Peyer's patch (tissue), 4 donors: ENCODE results near the gene LCTL. TPM values are rescaled to one million over a fixed set of nuclear protein-coding genes. Genes with fewer than 3 reads are reported as not detected.

Experiments
- DNase-seq, 3 donors: peaks; one replicate each; pipeline ENCODE4 v3.0.0-alpha.2; 2017 to 2019
- H3K27ac ChIP-seq, 4 donors: fragments of 200-600 bp; sonication (generic); one replicate each; pipeline ENCODE4 v1.5.1; 2016 to 2019
- H3K27me3 ChIP-seq, 2 donors: fragments of 200-600 bp; sonication (generic); one replicate each; pipeline ENCODE4 v1.5.1; 2019
- H3K36me3 ChIP-seq, 3 donors: fragments of 200-600 bp; sonication (generic); one replicate each; pipeline ENCODE4 v1.5.1; 2016 to 2019
- H3K4me1 ChIP-seq, 4 donors: fragments of 200-600 bp; sonication (generic); one replicate each; pipeline ENCODE4 v1.5.1; 2016 to 2019
- H3K4me3 ChIP-seq, 4 donors: fragments of 200-600 bp; sonication (generic); 1 replicate in 3 of 4; 2 replicates in 1 of 4; pipeline ENCODE4 v1.5.1; 2016 to 2019; ENCODE audit warnings: mild to moderate bottlenecking in 1 of 4
- H3K9me3 ChIP-seq, 4 donors: fragments of 200-600 bp; sonication (generic); one replicate each; pipeline ENCODE4 v1.5.1; 2016 to 2019; ENCODE audit warnings: mild to moderate bottlenecking in 1 of 4
- CTCF ChIP-seq, 6 experiments: fragments of 450-650 bp in 4 of 6; fragments of 200-600 bp in 2 of 6; sonication (generic) in 1 of 6; IDR thresholded peaks; one replicate each; pipeline ENCODE4 v1.5.1; 2017 to 2019; ENCODE audit warnings: antibody characterized with exemption in 6 of 6, mild to moderate bottlenecking in 3 of 6, moderate library complexity in 1 of 6
- POLR2A ChIP-seq, 2 donors: fragments of 450-650 bp; IDR thresholded peaks; one replicate each; pipeline ENCODE4 v1.5.1; 2017; ENCODE audit warnings: antibody characterized with exemption in 2 of 2, mild to moderate bottlenecking in 2 of 2, moderate library complexity in 2 of 2
- total RNA-seq, 4 donors: library from RNA; depleted of rRNA; stranded (reverse); fragments of >200 nt; gene quantifications; one replicate each; pipeline ENCODE4 v1.1.0, GENCODE V29; 2016

The LCTL gene
- total RNA-seq, 4 donors from 2014 or later = not detected

GRCh38 chr15:66600240-66600627, 34.4 kb upstream of the LCTL start:
- DNase-seq = no peak
- Histone ChIP-seq H3K9me3 (no peaks in the 10 kb centered on the region), H3K4me1 (no peaks in the 10 kb centered on the region), H3K27ac (no peak overlapping the region), H3K36me3 (no peaks in the 10 kb centered on the region), H3K4me3 (no peak overlapping the region), H3K27me3 (no peaks in the 10 kb centered on the region)
- TF ChIP-seq POLR2A (IDR thresholded peaks at IDR 0.05) (no peak), CTCF (IDR thresholded peaks at IDR 0.05) (no peak)

GRCh38 chr15:66599536-66600239, 33.9 kb upstream of the LCTL start:
- Histone ChIP-seq H3K36me3 (no peaks in the 10 kb centered on the region), H3K4me3 (no peak overlapping the region), H3K27me3 (no peaks in the 10 kb centered on the region), H3K27ac (no peak overlapping the region), H3K9me3 (no peaks in the 10 kb centered on the region), H3K4me1 (no peaks in the 10 kb centered on the region)
- DNase-seq = no peak
- TF ChIP-seq CTCF (IDR thresholded peaks at IDR 0.05) (no peak), POLR2A (IDR thresholded peaks at IDR 0.05) (no peak)

- no peak for TF ChIP-seq CTCF (IDR thresholded peaks at IDR 0.05)
- TF ChIP-seq POLR2A (IDR thresholded peaks at IDR 0.05) = no peak
- Histone ChIP-seq H3K27ac (no peak overlapping the region), H3K9me3 (no peaks in the 10 kb centered on the region), H3K27me3 (no peaks in the 10 kb centered on the region), H3K4me1 (no peaks in the 10 kb centered on the region), H3K36me3 (no peaks in the 10 kb centered on the region), H3K4me3 (no peak overlapping the region)
- no peak for DNase-seq
Measured at GRCh38 chr15:66598095-66598815, 32.5 kb upstream of the LCTL start.

GRCh38 chr15:66595931-66596545, 30.2 kb upstream of the LCTL start:
- H3K9me3 ChIP-seq = no peaks in the 10 kb centered on the region
- DNase-seq = no peak
- TF ChIP-seq CTCF (IDR thresholded peaks at IDR 0.05) (no peak), POLR2A (IDR thresholded peaks at IDR 0.05) (no peak)
- H3K4me1 ChIP-seq = no peaks in the 10 kb centered on the region
- no peaks in the 10 kb centered on the region for H3K36me3 ChIP-seq
- H3K27me3 ChIP-seq = no peaks in the 10 kb centered on the region
- H3K4me3 ChIP-seq = no peak overlapping the region
- no peak overlapping the region for H3K27ac ChIP-seq

GRCh38 chr15:66595332-66595731, 29.5 kb upstream of the LCTL start:
- Histone ChIP-seq H3K36me3 (no peaks in the 10 kb centered on the region), H3K27me3 (no peaks in the 10 kb centered on the region), H3K4me3 (no peak overlapping the region), H3K4me1 (no peaks in the 10 kb centered on the region), H3K27ac (no peak overlapping the region), H3K9me3 (no peaks in the 10 kb centered on the region)
- no peak for DNase-seq
- TF ChIP-seq POLR2A (IDR thresholded peaks at IDR 0.05) = no peak
- no peak for TF ChIP-seq CTCF (IDR thresholded peaks at IDR 0.05)
